ENCODE data around the gene PREX1. TPM values are rescaled to one million over a fixed set of nuclear protein-coding genes. Genes with fewer than 3 reads are reported as not detected.

Gene PREX1
- total and polyA plus RNA-seq, 2 of the 4 experiments (the other 2 are of a cell fraction), result 0.67 to 0.72 TPM

DNA sequence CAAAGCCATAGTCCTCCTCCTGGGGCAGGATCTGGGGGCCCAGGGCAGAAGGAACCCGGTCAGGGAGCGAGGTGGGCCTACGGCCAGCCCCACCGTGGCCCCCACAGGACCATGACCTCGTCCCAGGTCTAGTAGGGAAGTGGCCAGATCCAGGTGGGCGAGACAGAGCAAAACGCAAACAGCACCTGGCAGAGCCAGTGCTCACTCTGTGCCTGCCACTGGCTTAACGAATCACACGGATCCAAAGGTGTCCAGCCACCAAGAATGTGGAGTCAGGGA, 169.7 kb downstream of the PREX1 start:
- H3K27me3 ChIP-seq (ENCODE audit: control insufficient read depth, insufficient read depth, low read length), result 0 out of 2 replicates have a peak, but pooled peaks cover 2% of the 10 kb centered on the region
- POLR2A ChIA-PET (ENCODE audit: unreplicated experiment), result no interaction called here

More for the DNA sequence above, 169.7 kb downstream of the PREX1 start:
- H2BK5ac ChIP-seq (ENCODE audit: low read depth, low read length, poor library complexity, severe bottlenecking), result no peak overlapping the region
- no peak overlapping the region for H2BK120ac ChIP-seq (ENCODE audit: low read depth, low read length)
- H3K9me1 ChIP-seq (ENCODE audit: insufficient read depth, low read length), result no peaks in the 10 kb centered on the region
- H3K9ac ChIP-seq (ENCODE audit: low read depth, low read length), result no peak overlapping the region
- no peak overlapping the region for H3K27ac ChIP-seq (ENCODE audit: insufficient read depth, low read length)
- no peak overlapping the region for H2AK5ac ChIP-seq (ENCODE audit: low read depth, low read length)
- dilution Hi-C loops (cut with HindIII; ENCODE audit: low sequenced_read_pairs, unreplicated experiment), result no loop called here
- H3K4me3 ChIP-seq (ENCODE audit: insufficient read depth, low read depth, low read length), result no peak overlapping the region
- H2BK20ac ChIP-seq (ENCODE audit: low read depth, low read length), result no peak overlapping the region
- H3K56ac ChIP-seq (ENCODE audit: extremely low read depth, insufficient read depth, low read length), result no peak overlapping the region
- H3K18ac ChIP-seq (ENCODE audit: low read depth, low read length), result no peak overlapping the region
- in situ Hi-C loops (cut with MboI; ENCODE audit: low sequenced_read_pairs), result loop anchor here (5.0 kb wide), 1 partner anchor 249 kb away; no protein-coding TSS in a partner anchor
- no peaks in the 10 kb centered on the region for H4K20me1 ChIP-seq (ENCODE audit: insufficient read depth, low read length)
- CTCF ChIA-PET, result interaction anchor here (1.1 to 1.7 kb wide), 8 partner anchors 10 to 272 kb away, joined by 3 to 23 read pairs (median 4); no protein-coding TSS in a partner anchor
- DNase-seq (no peak), ATAC-seq (ENCODE audit: low read depth) (no peak)
- H3K14ac ChIP-seq (replicated peaks; ENCODE audit: low read depth, low read length), result no peak overlapping the region
- no peak overlapping the region for H4K91ac ChIP-seq (ENCODE audit: insufficient read depth, low read depth, low read length)
- H3K23ac ChIP-seq (ENCODE audit: low read depth, low read length), result no peak overlapping the region
- H4K5ac ChIP-seq (ENCODE audit: low read depth, low read length), result no peak overlapping the region
- WGBS, 2 experiments (ENCODE audit: extremely low coverage in 2 of 2, insufficient read length in 1 of 2), result 67% methylated on average over 3 of the region's 9 CpGs; no CpG with 5 or more reads in 1 of the 2 experiments
- H4K8ac ChIP-seq (ENCODE audit: low read depth in 2 of 2, low read length in 2 of 2), result no peak overlapping the region
- H3K79me1 ChIP-seq (ENCODE audit: low read depth in 1 of 2, low read length in 2 of 2), result no peaks in the 10 kb centered on the region
- no peak overlapping the region for H3K4me2 ChIP-seq (ENCODE audit: low read depth, low read length)
- H3K9me3 ChIP-seq (ENCODE audit: control insufficient read depth, insufficient read depth, low read length), result no peaks in the 10 kb centered on the region
- intact Hi-C loops (cut with micrococcal nuclease), result loop anchor here (10.0 kb wide), 1 partner anchor 167 kb away; the partner anchor contains the start of gene PREX1
- BruUV-seq (replicated peaks), result no TSS peak
- H2AK9ac ChIP-seq (replicated peaks; ENCODE audit: low read depth, low read length, poor library complexity), result peak overlapping the region; percentile 57
- H2AFZ ChIP-seq (replicated peaks; ENCODE audit: low read length, poor library complexity), result no peak overlapping the region
- H2BK15ac ChIP-seq (ENCODE audit: low read depth, low read length), result no peak overlapping the region
- H3K4me1 ChIP-seq (ENCODE audit: control insufficient read depth, insufficient read depth, low read length), result peaks cover 2% of the 10 kb centered on the region; the same call in 1 of the 2 replicates
- TF ChIP-seq MAZ (IDR thresholded peaks at IDR 0.05; ENCODE audit: borderline replicate concordance, low read depth, low read length), result no peak
- no peak for TF ChIP-seq FOS (IDR thresholded peaks at IDR 0.05; ENCODE audit: low read depth, low read length)
- no peaks in the 10 kb centered on the region for H3K36me3 ChIP-seq (ENCODE audit: control insufficient read depth, insufficient read depth, low read length)
- no peak overlapping the region for H3K4ac ChIP-seq (ENCODE audit: low read depth, low read length)
